ENCODE measurements around the gene AKAP8. TPM values are rescaled to one million over a fixed set of nuclear protein-coding genes. Genes with fewer than 3 reads are reported as not detected.
A peak's percentile ranks its signal among the peaks of the same experiment; 100 is the strongest.

Gene AKAP8
- polyA plus RNA-seq, 1 experiment = 12.4 TPM

- Histone ChIP-seq H3K27ac (ENCODE audit: low read depth, low read length) (peak overlapping the region; percentile 65), H3K9me3 (ENCODE audit: control insufficient read depth, insufficient read depth, low read length) (peaks cover 30% of the 10 kb centered on the region), H3K4me3 (ENCODE audit: low read depth, low read length) (no peak overlapping the region), H3K27me3 (ENCODE audit: control insufficient read depth, insufficient read depth, low read length) (no peaks in the 10 kb centered on the region)
- POLR2A ChIA-PET = interaction anchor here (0.5 to 0.9 kb wide), 3 partner anchors 12 to 123 kb away, joined by 3 to 4 read pairs (median 3); partner anchors contain the start of gene AKAP8
- CTCF ChIA-PET = interaction anchor here (1.0 to 2.6 kb wide), 3 partner anchors 16 to 330 kb away, joined by 3 to 11 read pairs (median 10); no protein-coding TSS in a partner anchor
- TF ChIP-seq CTCF (IDR thresholded peaks at IDR 0.05; ENCODE audit: low read depth, low read length) = no peak
- DNase-seq (ENCODE audit: low read depth, low spot score) = no peak
Observed at GRCh38 chr19:15421721-15422260, 42.2 kb upstream of the AKAP8 start.

- H3K27ac ChIP-seq (ENCODE audit: low read depth, low read length) = peak overlapping the region; percentile 65
- ChIA-PET CTCF (interaction anchor here (0.5 to 2.6 kb wide), 5 partner anchors 16 to 330 kb away, joined by 3 to 11 read pairs (median 6); no protein-coding TSS in a partner anchor), POLR2A (interaction anchor here (0.8 to 0.9 kb wide), 2 partner anchors 12 to 42 kb away, joined by 3 to 4 read pairs; partner anchors contain the start of gene AKAP8)
- no peak overlapping the region for H3K4me3 ChIP-seq (ENCODE audit: low read depth, low read length)
- peaks cover 30% of the 10 kb centered on the region for H3K9me3 ChIP-seq (ENCODE audit: control insufficient read depth, insufficient read depth, low read length)
- no peak for DNase-seq (ENCODE audit: low read depth, low spot score)
- no peak for TF ChIP-seq CTCF (IDR thresholded peaks at IDR 0.05; ENCODE audit: low read depth, low read length)
- no peaks in the 10 kb centered on the region for H3K27me3 ChIP-seq (ENCODE audit: control insufficient read depth, insufficient read depth, low read length)
Observed at GRCh38 chr19:15421136-15421695, 41.6 kb upstream of the AKAP8 start.

- ChIA-PET CTCF (interaction anchor here (0.7 to 3.3 kb wide), 16 partner anchors 8 to 846 kb away, joined by 3 to 19 read pairs (median 4); no protein-coding TSS in a partner anchor), POLR2A (interaction anchor here (0.5 to 2.1 kb wide), 17 partner anchors 9 to 743 kb away, joined by 3 to 25 read pairs (median 5); partner anchors contain the start of gene AKAP8)
- Histone ChIP-seq H3K27me3 (ENCODE audit: control insufficient read depth, insufficient read depth, low read length) (no peaks in the 10 kb centered on the region), H3K4me3 (ENCODE audit: low read depth, low read length) (peak overlapping the region; percentile 62), H3K27ac (ENCODE audit: low read depth, low read length) (no peak overlapping the region), H3K9me3 (ENCODE audit: control insufficient read depth, insufficient read depth, low read length) (peaks cover 22% of the 10 kb centered on the region)
- DNase-seq (ENCODE audit: low read depth, low spot score) = no peak
- TF ChIP-seq CTCF (IDR thresholded peaks at IDR 0.05; ENCODE audit: low read depth, low read length) = no peak
Observed at GRCh38 chr19:15419413-15420025, 39.9 kb upstream of the AKAP8 start.

- peak; percentile 99 for DNase-seq (ENCODE audit: low read depth, low spot score)
- ChIA-PET POLR2A (interaction anchor here (0.5 to 2.1 kb wide), 18 partner anchors 9 to 743 kb away, joined by 3 to 25 read pairs (median 5); partner anchors contain the start of gene AKAP8), CTCF (interaction anchor here (0.5 to 3.3 kb wide), 17 partner anchors 7 to 846 kb away, joined by 3 to 19 read pairs (median 4); no protein-coding TSS in a partner anchor)
- Histone ChIP-seq H3K27me3 (ENCODE audit: control insufficient read depth, insufficient read depth, low read length) (no peaks in the 10 kb centered on the region), H3K9me3 (ENCODE audit: control insufficient read depth, insufficient read depth, low read length) (peaks cover 14% of the 10 kb centered on the region), H3K4me3 (ENCODE audit: low read depth, low read length) (peak within 1 kb of the TSS; percentile 94), H3K27ac (ENCODE audit: low read depth, low read length) (peak within 1 kb of the TSS; percentile 82)
- peak; percentile 74 for TF ChIP-seq CTCF (IDR thresholded peaks at IDR 0.05; ENCODE audit: low read depth, low read length)
Observed at GRCh38 chr19:15418579-15419412, 39.2 kb upstream of the AKAP8 start, which contains the start of gene AKAP8L. AKAP8L (minus strand) TSS chr19:15418988; CDS start chr19:15418923, 65 bp downstream.

All from AG04450 (cell line).